H9 (cell line): ENCODE results near the gene VEGFA. TPM values are rescaled to one million over a fixed set of nuclear protein-coding genes. Genes with fewer than 3 reads are reported as not detected.

Experiments
- DNase-seq: peaks from one replicate; pipeline ENCODE4 v3.0.0-alpha.2; 2017
- H2AFZ ChIP-seq: one replicate; pipeline ENCODE4 v1.6.1; 2013; ENCODE audit warnings: mild to moderate bottlenecking, low read length, control low read depth, moderate library complexity
- H2AK5ac ChIP-seq: 2 replicates; pipeline ENCODE4 v1.6.1; 2013; ENCODE audit warnings: low read length, control low read depth, mixed read lengths; ENCODE audit not compliant: insufficient read length
- H2BK120ac ChIP-seq: one replicate; pipeline ENCODE4 v1.6.1; 2013; ENCODE audit warnings: low read depth, mild to moderate bottlenecking, low read length, control low read depth, inconsistent platforms; ENCODE audit not compliant: poor library complexity, severe bottlenecking
- H2BK12ac ChIP-seq: 2 replicates; pipeline ENCODE4 v1.6.1; 2013; ENCODE audit warnings: low read length, control low read depth, mixed read lengths, low read depth; ENCODE audit not compliant: insufficient read length
- H2BK15ac ChIP-seq: 2 replicates; pipeline ENCODE4 v1.6.1; 2013; ENCODE audit warnings: low read depth, low read length, control low read depth
- H2BK20ac ChIP-seq: one replicate; pipeline ENCODE4 v1.6.1; 2013; ENCODE audit warnings: low read depth, mild to moderate bottlenecking, low read length, control low read depth, inconsistent platforms; ENCODE audit not compliant: poor library complexity, severe bottlenecking
- H2BK5ac ChIP-seq: 2 replicates; pipeline ENCODE4 v1.6.1; 2013; ENCODE audit warnings: low read length, control low read depth, mixed read lengths; ENCODE audit not compliant: insufficient read length
- H3K14ac ChIP-seq: 2 replicates; pipeline ENCODE4 v1.6.1; 2013; ENCODE audit warnings: low read length, control low read depth; ENCODE audit not compliant: insufficient read depth
- H3K18ac ChIP-seq: 2 replicates; pipeline ENCODE4 v1.6.1; 2013; ENCODE audit warnings: low read depth, mild to moderate bottlenecking, mixed read lengths, low read length, control low read depth; ENCODE audit not compliant: insufficient read length
- H3K23ac ChIP-seq: 2 replicates; pipeline ENCODE4 v1.6.1; 2013; ENCODE audit warnings: low read length, control low read depth, mixed read lengths, low read depth; ENCODE audit not compliant: insufficient read length
- H3K23me2 ChIP-seq: 2 replicates; pipeline ENCODE4 v1.6.1; 2013; ENCODE audit warnings: low read depth, mild to moderate bottlenecking, mixed read lengths, low read length, control low read depth; ENCODE audit not compliant: insufficient read length, poor library complexity, severe bottlenecking
- H3K27ac ChIP-seq: 2 replicates; pipeline ENCODE4 v1.5.1; 2013; ENCODE audit warnings: low read length, control low read depth, mixed read lengths, low read depth; ENCODE audit not compliant: insufficient read length
- H3K27me3 ChIP-seq: 2 replicates; pipeline ENCODE4 v1.6.1; 2013; ENCODE audit warnings: low read length, control low read depth, inconsistent platforms; ENCODE audit not compliant: insufficient read depth
- H3K4ac ChIP-seq: 2 replicates; pipeline ENCODE4 v1.6.1; 2013; ENCODE audit warnings: low read depth, mild to moderate bottlenecking, control low read depth, inconsistent platforms, low read length, moderate library complexity
- H3K4me1 ChIP-seq: 2 replicates; pipeline ENCODE4 v1.6.1; 2013; ENCODE audit warnings: low read length, control low read depth, inconsistent platforms; ENCODE audit not compliant: insufficient read depth
- H3K4me2 ChIP-seq: 2 replicates; pipeline ENCODE4 v1.6.1; 2013; ENCODE audit warnings: low read length, control low read depth, mixed read lengths; ENCODE audit not compliant: insufficient read length, insufficient read depth
- H3K56ac ChIP-seq: 2 replicates; pipeline ENCODE4 v1.6.1; 2013; ENCODE audit warnings: low read depth, mild to moderate bottlenecking, mixed read lengths, low read length, control low read depth; ENCODE audit not compliant: insufficient read length
- H3K79me1 ChIP-seq: 2 replicates; pipeline ENCODE4 v1.6.1; 2013; ENCODE audit warnings: low read depth, mild to moderate bottlenecking, moderate library complexity, low read length, control low read depth, inconsistent platforms; ENCODE audit not compliant: insufficient read depth, poor library complexity, severe bottlenecking
- H3K79me2 ChIP-seq: 2 replicates; pipeline ENCODE4 v1.6.1; 2013; ENCODE audit warnings: low read length, control low read depth, inconsistent platforms; ENCODE audit not compliant: insufficient read depth
- H3K9ac ChIP-seq: 2 replicates; pipeline ENCODE4 v1.6.1; 2013; ENCODE audit warnings: low read length, control low read depth, mixed read lengths; ENCODE audit not compliant: insufficient read length; ENCODE audit errors: extremely low read depth
- H3K9me3 ChIP-seq: one replicate; pipeline ENCODE4 v1.6.1; 2013; ENCODE audit warnings: low read depth, low read length, inconsistent platforms; ENCODE audit not compliant: control insufficient read depth
- H3T11ph ChIP-seq: one replicate; pipeline ENCODE4 v1.6.1; 2013; ENCODE audit warnings: mild to moderate bottlenecking, low read length, control low read depth, inconsistent platforms
- H4K20me1 ChIP-seq: one replicate; pipeline ENCODE4 v1.6.1; 2013; ENCODE audit not compliant: control insufficient read depth, insufficient read length, insufficient read depth
- H4K5ac ChIP-seq: 2 replicates; pipeline ENCODE4 v1.6.1; 2013; ENCODE audit warnings: low read depth, mild to moderate bottlenecking, mixed read lengths, low read length, control low read depth; ENCODE audit not compliant: insufficient read length
- H4K8ac ChIP-seq: replicated peaks from 2 replicates; pipeline ENCODE4 v1.6.1; 2013; ENCODE audit warnings: low read length, control low read depth, mixed read lengths, low read depth; ENCODE audit not compliant: insufficient read length
- H4K91ac ChIP-seq: 2 replicates; pipeline ENCODE4 v1.6.1; 2013; ENCODE audit warnings: low read depth, mild to moderate bottlenecking, moderate library complexity, mixed read lengths, low read length, control low read depth; ENCODE audit not compliant: insufficient read length
- H3K27ac Mint-ChIP-seq, 3 experiments: 2 replicates in 2 of 3; 3 replicates in 1 of 3; pipeline ENCODE4 v1.8.0; 2020 to 2021; ENCODE audit warnings: mixed read lengths in 3 of 3, mild to moderate bottlenecking in 1 of 3, moderate library complexity in 1 of 3
- H3K27me3 Mint-ChIP-seq: 2 replicates; pipeline ENCODE4 v1.8.0; 2021; ENCODE audit warnings: low read depth, mild to moderate bottlenecking, moderate library complexity, mixed read lengths
- H3K36me3 Mint-ChIP-seq, 3 experiments: 2 replicates in 2 of 3; 3 replicates in 1 of 3; pipeline ENCODE4 v1.8.0; 2020 to 2021; ENCODE audit warnings: low read depth in 3 of 3, mixed read lengths in 3 of 3; ENCODE audit not compliant: insufficient read depth in 1 of 3
- H3K4me1 Mint-ChIP-seq, 2 experiments: 2 replicates each; pipeline ENCODE4 v1.8.0; 2020; ENCODE audit warnings: mixed read lengths in 2 of 2
- H3K4me3 Mint-ChIP-seq, 2 experiments: 2 replicates in 1 of 2; 3 replicates in 1 of 2; pipeline ENCODE4 v1.8.0; 2020 to 2021; ENCODE audit warnings: mild to moderate bottlenecking in 2 of 2, mixed read lengths in 2 of 2, moderate library complexity in 1 of 2
- H3K9me3 Mint-ChIP-seq, 2 experiments: 2 replicates in 1 of 2; 3 replicates in 1 of 2; pipeline ENCODE4 v1.8.0; 2020; ENCODE audit warnings: mild to moderate bottlenecking in 2 of 2, mixed read lengths in 2 of 2, moderate library complexity in 1 of 2
- CTCF ChIP-seq: fragments of 200-600 bp; sonication (generic); conservative IDR thresholded peaks from 3 replicates; pipeline ENCODE4 v1.8.0; 2021; ENCODE audit warnings: antibody characterized with exemption, mild to moderate bottlenecking
- WGBS: extraction: QIAGEN DNeasy Blood & Tissue Kit; methylation state at CpG from one replicate; pipeline ENCODE4 v1.1.7; 2013; ENCODE audit warnings: missing lambda C conversion rate, low lambda C conversion rate, mixed read lengths; ENCODE audit not compliant: insufficient read length; ENCODE audit errors: extremely low coverage; 5-methylcytosine and 5-hydroxymethylcytosine counted together
- total RNA-seq: library from RNA; stranded (reverse); gene quantifications from 2 replicates; pipeline ENCODE4 v1.2.1, GENCODE V29; 2021

Gene VEGFA
- total RNA-seq, 1 experiment from 2014 or later, result 47.9 TPM

- H3K27ac Mint-ChIP-seq, result no peak overlapping the region; a peak in 1 of 7 replicates
Measured at GRCh38 chr6:43793154-43793874, 23.3 kb downstream of the VEGFA start.

More at GRCh38 chr6:43793154-43793874, 23.3 kb downstream of the VEGFA start:
- Histone ChIP-seq H3K9ac (no peak overlapping the region), H3K79me2 (no peaks in the 10 kb centered on the region), H2BK12ac (no peak overlapping the region), H3K56ac (no peak overlapping the region), H2BK120ac (no peak overlapping the region), H3K14ac (no peak overlapping the region), H3K79me1 (no peaks in the 10 kb centered on the region), H3T11ph (no peak overlapping the region), H4K91ac (no peak overlapping the region), H2BK20ac (no peak overlapping the region), H2BK15ac (no peak overlapping the region), H4K8ac (no peak overlapping the region), H3K4me1 (no peaks in the 10 kb centered on the region), H3K4me2 (no peak overlapping the region), H2AFZ (no peak overlapping the region), H3K9me3 (no peaks in the 10 kb centered on the region), H2AK5ac (no peak overlapping the region), H3K4ac (no peak overlapping the region), H2BK5ac (no peak overlapping the region), H3K27ac (no peak overlapping the region), H3K23ac (no peak overlapping the region), H3K27me3 (no peaks in the 10 kb centered on the region), H4K20me1 (no peaks in the 10 kb centered on the region), H3K18ac (no peak overlapping the region), H3K23me2 (no peaks in the 10 kb centered on the region), H4K5ac (no peak overlapping the region)
- H3K4me1 Mint-ChIP-seq, result peaks cover 0 to 4% of the 10 kb centered on the region in 2 experiments; a peak in 1 of 4 replicates
- WGBS, result no CpG with 5 or more reads among the region's 5 CpGs
- no peaks in the 10 kb centered on the region for H3K36me3 Mint-ChIP-seq
- DNase-seq, result no peak
- peaks cover 4% of the 10 kb centered on the region; the same call in 1 of the 2 replicates for H3K27me3 Mint-ChIP-seq
- H3K9me3 Mint-ChIP-seq, result no peaks in the 10 kb centered on the region
- no peak for TF ChIP-seq CTCF
- no peak overlapping the region for H3K4me3 Mint-ChIP-seq
